Measurements from ENCODE around the gene CCR6.
"Not testable (repeated sequence)": the region's sequence is repeated elsewhere in the genome, so short reads cannot be mapped to it uniquely, and the experiment has no call there.

The CCR6 gene

GRCh38 chr6:167122827-167123657 is at the start of gene CCR6:
CCR6 (plus strand) TSS chr6:167123096; CDS start chr6:167136135, 13,039 bp downstream.
- no peak for DNase-seq

DNA sequence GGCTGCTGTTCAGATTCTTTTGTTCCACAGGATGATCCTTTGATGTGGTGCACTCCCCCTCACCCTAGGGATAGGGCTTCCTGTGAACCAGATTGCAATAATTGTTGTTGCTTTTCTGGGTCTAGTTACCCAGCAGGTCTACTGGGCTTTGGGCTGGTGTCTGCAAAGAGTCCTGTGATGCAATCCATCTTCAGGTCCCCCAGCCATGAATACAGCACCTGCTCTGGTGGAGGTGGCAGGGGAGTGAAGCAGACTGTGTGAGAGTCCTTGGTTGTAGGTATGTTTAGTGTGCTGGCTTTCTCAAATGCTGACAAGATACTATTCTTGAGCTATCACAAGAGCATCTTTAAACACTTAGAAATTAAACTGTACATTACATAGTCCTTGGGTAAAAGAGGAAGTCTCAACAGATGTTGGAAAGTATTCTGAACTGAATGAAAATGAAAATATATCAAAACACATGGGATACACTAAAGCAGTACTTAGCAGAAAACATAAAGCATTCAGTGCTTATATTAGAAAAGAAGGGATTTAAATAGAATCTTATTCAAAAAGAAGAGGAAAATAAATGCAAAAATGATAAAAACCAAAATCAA is 49.1 kb upstream of the CCR6 start:
- DNase-seq: no peak

DNA sequence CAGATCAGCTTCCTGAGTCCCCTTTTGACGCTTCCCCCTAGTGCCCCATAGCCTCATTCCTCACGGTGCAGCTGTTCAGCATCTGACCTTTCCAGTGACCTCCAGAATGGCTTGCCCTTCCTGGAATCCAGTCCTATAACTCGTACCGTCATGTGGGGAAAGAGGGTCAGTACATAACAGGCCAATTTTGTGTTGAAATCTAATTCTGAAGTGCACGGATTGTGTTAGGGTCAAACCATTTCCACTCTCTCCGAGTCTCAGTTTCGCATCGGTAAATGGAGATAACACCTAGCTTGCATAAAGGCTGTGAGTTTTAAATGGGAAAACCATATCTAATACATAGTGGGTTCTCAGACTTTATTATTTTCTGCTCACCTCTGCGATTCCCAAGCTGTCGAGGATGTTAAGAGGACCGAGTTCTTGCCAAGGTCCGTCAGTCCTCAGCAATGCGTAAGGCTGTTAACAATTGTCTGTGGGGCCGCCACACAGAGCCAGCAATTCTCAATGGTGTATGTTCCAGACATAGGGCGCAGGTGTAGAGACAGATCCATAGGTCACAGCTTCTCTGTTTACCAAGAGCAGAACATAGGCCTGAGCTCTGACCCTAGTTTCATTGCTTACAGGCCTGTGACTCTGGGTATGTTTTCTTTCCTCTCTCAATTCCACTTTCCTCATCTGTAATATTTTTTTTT is 45.5 kb upstream of the CCR6 start:
- DNase-seq: no peak

DNA sequence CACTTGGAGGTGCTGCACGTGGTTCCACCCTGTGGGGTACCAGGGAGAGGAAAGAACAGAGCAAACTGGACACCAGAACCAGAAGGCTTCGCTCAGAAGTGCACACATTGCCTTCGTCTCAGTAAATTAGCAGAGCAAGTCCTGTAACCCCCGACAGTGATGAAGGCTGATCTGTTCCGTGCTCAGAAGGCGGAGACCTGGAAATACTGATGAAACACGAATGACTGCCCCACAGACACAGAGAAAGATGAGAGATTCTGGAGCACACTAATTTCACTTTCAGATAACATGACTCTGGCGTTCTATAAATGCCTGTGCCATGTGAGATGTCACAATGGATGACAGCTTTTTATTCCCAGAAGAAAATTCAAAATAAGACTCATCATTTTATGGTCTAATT is 44.2 kb upstream of the CCR6 start:
- no peak for DNase-seq

- peak; percentile 81 for DNase-seq
Measured at GRCh38 chr6:167079853-167080297, 43.0 kb upstream of the CCR6 start.

DNA sequence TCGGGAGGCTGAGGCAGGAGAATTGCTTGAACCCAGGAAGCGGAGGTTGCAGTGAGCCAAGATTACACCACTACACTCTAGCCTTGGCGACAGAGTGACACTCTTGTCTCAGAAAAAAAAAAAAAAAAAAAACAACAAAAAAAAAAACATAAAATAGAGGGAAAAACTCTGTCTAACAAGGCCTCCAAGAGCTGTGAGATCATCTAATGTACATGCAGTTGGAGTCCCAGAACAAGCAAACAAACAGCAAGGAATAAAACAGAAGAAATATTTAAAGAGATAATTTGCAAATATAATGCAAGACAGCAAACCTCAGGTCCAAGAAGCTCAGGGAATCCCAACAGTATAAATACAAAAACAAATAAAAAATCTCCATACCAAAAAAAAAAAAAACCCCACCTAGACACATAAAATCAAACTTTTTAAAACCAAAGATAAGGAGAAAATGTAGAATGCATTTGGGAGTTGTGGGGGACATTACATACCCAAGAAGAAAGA is 35.0 kb upstream of the CCR6 start:
- DNase-seq: no peak

- not testable (repeated sequence) for DNase-seq
Measured at GRCh38 chr6:167088741-167089140, 34.2 kb upstream of the CCR6 start.

GRCh38 chr6:167089243-167090142 is 33.4 kb upstream of the CCR6 start:
- DNase-seq: no peak

GRCh38 chr6:167090171-167090570 is 32.7 kb upstream of the CCR6 start:
- DNase-seq: peak; percentile 14

DNA sequence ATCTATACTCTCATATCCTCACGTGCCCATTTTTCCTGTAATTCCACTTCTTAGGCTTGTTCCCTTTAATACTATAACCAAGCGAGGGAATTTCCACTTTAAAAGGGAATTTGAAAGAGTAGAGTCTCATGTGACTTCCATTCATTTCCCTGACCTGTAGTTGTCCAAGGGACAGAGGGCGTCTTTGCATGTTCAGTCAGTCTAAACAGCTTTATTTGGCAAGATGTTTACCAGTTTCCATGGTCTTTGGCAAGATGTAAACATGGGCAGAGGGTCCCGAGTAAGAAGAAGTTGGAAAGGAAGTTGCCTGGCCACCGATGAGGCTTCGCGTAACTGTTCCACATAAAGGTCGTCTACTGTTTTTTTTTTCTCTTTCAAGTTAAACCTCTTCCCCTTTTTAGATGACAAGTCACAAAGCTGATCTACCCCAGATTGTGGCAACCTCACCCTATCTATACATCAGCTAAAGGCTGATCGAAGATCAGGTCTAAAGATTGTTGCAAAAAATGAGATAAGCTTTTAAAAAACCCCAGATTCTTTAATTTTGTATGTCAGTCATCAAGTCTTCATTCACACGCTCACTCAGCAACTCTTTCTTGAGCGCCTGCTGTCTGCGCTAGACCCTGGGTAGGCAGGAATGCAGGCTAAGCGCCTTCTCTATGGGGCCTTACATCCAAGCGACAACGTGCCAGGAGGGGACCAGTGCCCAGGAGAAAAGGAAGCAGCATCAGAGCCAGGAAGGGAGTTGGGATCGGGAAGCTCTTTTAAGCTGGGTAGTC is 31.7 kb upstream of the CCR6 start:
- DNase-seq: peak; percentile 47

DNA sequence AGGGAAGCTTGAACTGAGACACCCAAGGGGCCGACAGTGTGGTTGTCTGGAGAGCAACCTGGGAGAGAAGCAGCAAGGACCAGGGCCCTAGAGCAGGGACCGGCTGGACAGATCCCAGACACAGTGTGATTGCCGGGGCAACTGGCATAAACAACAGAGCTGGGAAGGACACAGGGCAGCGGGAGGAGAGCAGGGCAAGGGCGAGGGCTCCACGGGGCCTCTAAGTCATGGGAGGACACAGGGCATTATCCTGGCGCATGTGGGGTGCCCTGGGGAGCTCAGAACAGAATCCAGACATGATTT is 31.1 kb upstream of the CCR6 start:
- no peak for DNase-seq

- no peak for DNase-seq
Measured at GRCh38 chr6:167092672-167093339, 30.1 kb upstream of the CCR6 start.

- DNase-seq: no peak
Measured at GRCh38 chr6:167093406-167093921, 29.4 kb upstream of the CCR6 start.

DNA sequence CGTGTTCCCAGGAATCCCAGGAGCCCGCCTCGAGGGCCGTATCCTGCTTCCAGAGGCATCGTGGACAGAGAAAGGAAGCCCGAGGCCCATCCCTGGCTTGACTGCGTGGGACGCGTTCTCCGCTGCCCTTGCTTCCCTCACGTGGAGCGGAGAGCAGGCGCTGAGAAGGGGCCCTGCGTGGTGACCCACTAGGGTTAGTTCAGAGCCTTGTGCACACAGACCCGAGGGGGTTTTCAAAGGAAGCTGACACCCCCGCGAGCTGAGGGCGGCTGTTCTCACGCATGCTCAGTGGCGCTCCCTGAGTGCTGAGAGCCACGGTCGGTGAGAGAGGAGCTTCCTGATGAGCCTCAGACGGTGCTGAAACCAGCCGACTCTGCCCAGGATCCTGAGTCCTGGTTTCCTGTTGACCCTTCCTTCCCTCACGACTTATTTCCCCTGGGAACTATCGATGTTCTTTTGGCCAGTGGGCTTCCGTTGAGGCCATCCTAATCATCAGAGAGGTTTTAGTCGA is 28.9 kb upstream of the CCR6 start:
- DNase-seq: peak; percentile 40

DNA sequence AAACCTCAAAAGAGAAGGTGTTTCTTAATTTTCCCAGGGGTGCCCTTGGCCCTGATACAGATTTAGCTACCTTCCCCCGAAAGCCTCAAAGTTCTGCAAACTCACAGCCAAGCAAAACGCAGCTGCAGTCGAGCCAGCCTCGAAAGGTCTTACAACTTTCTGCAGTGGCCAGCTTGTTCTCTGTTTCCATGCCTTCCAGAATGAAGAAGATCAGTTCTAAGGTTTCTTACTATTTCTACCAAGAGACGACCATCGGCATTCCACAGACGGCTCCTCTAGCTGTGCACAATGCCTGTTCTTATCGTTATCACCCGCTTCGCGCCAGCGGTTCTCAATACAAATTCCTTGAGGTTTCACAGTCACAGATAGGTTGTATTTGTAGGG is 28.5 kb upstream of the CCR6 start:
- DNase-seq: no peak

GRCh38 chr6:167094820-167095637 is 27.9 kb upstream of the CCR6 start:
- peak; percentile 52 for DNase-seq

GRCh38 chr6:167095888-167096287 is 27.0 kb upstream of the CCR6 start:
- no peak for DNase-seq

DNA sequence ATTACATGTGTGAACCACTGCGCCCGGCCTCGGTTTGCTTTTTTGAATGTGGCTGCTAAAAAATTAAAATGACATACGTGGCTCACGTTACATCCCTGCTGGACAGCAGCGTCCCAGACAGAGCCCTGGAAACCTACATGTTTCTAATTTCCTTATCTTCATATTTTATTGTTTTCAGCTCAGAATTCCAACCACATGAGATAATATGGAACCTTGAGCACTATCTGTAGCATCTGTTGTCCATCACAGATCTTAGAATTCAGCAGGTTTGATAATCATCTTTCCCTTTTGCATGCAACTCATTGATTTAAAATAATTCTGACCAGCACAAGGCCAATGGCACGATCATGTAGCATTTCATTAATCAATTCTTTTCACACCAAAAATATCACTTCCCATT is 25.9 kb upstream of the CCR6 start:
- DNase-seq: no peak

DNA sequence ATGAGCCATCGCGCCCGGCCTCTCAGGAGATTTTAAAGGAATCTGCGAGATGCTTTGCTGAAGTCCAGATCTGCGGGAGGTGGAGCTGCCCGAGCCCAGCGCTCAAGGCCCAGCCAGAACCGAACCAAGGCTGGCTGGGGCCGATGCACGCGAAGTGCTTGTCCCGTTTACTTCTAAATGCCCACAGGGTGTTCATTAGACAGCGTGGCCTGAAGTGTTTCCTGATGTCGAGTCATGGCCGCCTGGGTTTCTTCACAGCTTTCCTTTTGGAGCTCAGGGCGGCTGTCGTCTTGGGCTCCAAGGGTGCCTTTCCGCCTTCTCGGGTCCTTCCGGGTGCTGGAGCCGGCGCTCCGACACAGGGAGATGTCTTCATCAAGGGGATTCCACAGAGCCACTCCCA is 25.1 kb upstream of the CCR6 start:
- DNase-seq: no peak

- peak; percentile 22 for DNase-seq
Measured at GRCh38 chr6:167098825-167099225, 24.1 kb upstream of the CCR6 start.
